Measurements from ENCODE around the gene ILDR1.
"Not testable (repeated sequence)": the region's sequence is repeated elsewhere in the genome, so short reads cannot be mapped to it uniquely, and the experiment has no call there.

The ILDR1 gene

GRCh38 chr3:121957674-121958415, 64.2 kb downstream of the ILDR1 start:
- Histone ChIP-seq H3K36me3 (ENCODE audit: control insufficient read depth, insufficient read depth, low read length) (no peaks in the 10 kb centered on the region), H3K4me1 (ENCODE audit: control insufficient read depth, insufficient read depth, low read length) (no peaks in the 10 kb centered on the region), H3K4me3 (ENCODE audit: low read length) (no peak overlapping the region), H3K27ac (ENCODE audit: low read depth, low read length) (no peak overlapping the region), H3K9ac (ENCODE audit: low read length) (no peak overlapping the region), H3K27me3 (ENCODE audit: control insufficient read depth, insufficient read depth, low read length) (no peaks in the 10 kb centered on the region)

GRCh38 chr3:121956363-121956762, 65.7 kb downstream of the ILDR1 start:
- Histone ChIP-seq H3K4me1 (ENCODE audit: control insufficient read depth, insufficient read depth, low read length) (no peaks in the 10 kb centered on the region), H3K27ac (ENCODE audit: low read depth, low read length) (no peak overlapping the region), H3K9ac (ENCODE audit: low read length) (no peak overlapping the region), H3K36me3 (ENCODE audit: control insufficient read depth, insufficient read depth, low read length) (no peaks in the 10 kb centered on the region), H3K27me3 (ENCODE audit: control insufficient read depth, insufficient read depth, low read length) (no peaks in the 10 kb centered on the region), H3K4me3 (ENCODE audit: low read length) (no peak overlapping the region)

GRCh38 chr3:121951291-121951919, 70.6 kb downstream of the ILDR1 start:
- Histone ChIP-seq H3K4me1 (ENCODE audit: control insufficient read depth, insufficient read depth, low read length) (no peaks in the 10 kb centered on the region), H3K4me3 (ENCODE audit: low read length) (no peak overlapping the region), H3K36me3 (ENCODE audit: control insufficient read depth, insufficient read depth, low read length) (no peaks in the 10 kb centered on the region), H3K9ac (ENCODE audit: low read length) (no peak overlapping the region), H3K27me3 (ENCODE audit: control insufficient read depth, insufficient read depth, low read length) (no peaks in the 10 kb centered on the region), H3K27ac (ENCODE audit: low read depth, low read length) (no peak overlapping the region)

GRCh38 chr3:121948641-121949040, 73.4 kb downstream of the ILDR1 start:
- Histone ChIP-seq H3K27ac (ENCODE audit: low read depth, low read length) (no peak overlapping the region), H3K4me1 (ENCODE audit: control insufficient read depth, insufficient read depth, low read length) (no peaks in the 10 kb centered on the region), H3K4me3 (ENCODE audit: low read length) (no peak overlapping the region), H3K36me3 (ENCODE audit: control insufficient read depth, insufficient read depth, low read length) (no peaks in the 10 kb centered on the region), H3K27me3 (ENCODE audit: control insufficient read depth, insufficient read depth, low read length) (no peaks in the 10 kb centered on the region), H3K9ac (ENCODE audit: low read length) (no peak overlapping the region)

GRCh38 chr3:121943431-121943830, 78.6 kb downstream of the ILDR1 start:
- no peaks in the 10 kb centered on the region for H3K4me1 ChIP-seq (ENCODE audit: control insufficient read depth, insufficient read depth, low read length)
- H3K27ac ChIP-seq (ENCODE audit: low read depth, low read length) = no peak overlapping the region
- no peak overlapping the region for H3K4me3 ChIP-seq (ENCODE audit: low read length)
- no peaks in the 10 kb centered on the region for H3K27me3 ChIP-seq (ENCODE audit: control insufficient read depth, insufficient read depth, low read length)
- no peaks in the 10 kb centered on the region for H3K36me3 ChIP-seq (ENCODE audit: control insufficient read depth, insufficient read depth, low read length)
- H3K9ac ChIP-seq (ENCODE audit: low read length) = no peak overlapping the region

- no peaks in the 10 kb centered on the region for H3K36me3 ChIP-seq (ENCODE audit: control insufficient read depth, insufficient read depth, low read length)
- H3K27me3 ChIP-seq (ENCODE audit: control insufficient read depth, insufficient read depth, low read length) = no peaks in the 10 kb centered on the region
- no peaks in the 10 kb centered on the region for H3K4me1 ChIP-seq (ENCODE audit: control insufficient read depth, insufficient read depth, low read length)
- H3K27ac ChIP-seq (ENCODE audit: low read depth, low read length) = no peak overlapping the region
- H3K4me3 ChIP-seq (ENCODE audit: low read length) = no peak overlapping the region
- no peak overlapping the region for H3K9ac ChIP-seq (ENCODE audit: low read length)
Observed at GRCh38 chr3:121942116-121942786, 79.8 kb downstream of the ILDR1 start.

- Histone ChIP-seq H3K4me3 (ENCODE audit: low read length) (no peak overlapping the region), H3K36me3 (ENCODE audit: control insufficient read depth, insufficient read depth, low read length) (no peaks in the 10 kb centered on the region), H3K4me1 (ENCODE audit: control insufficient read depth, insufficient read depth, low read length) (no peaks in the 10 kb centered on the region), H3K27ac (ENCODE audit: low read depth, low read length) (no peak overlapping the region), H3K27me3 (ENCODE audit: control insufficient read depth, insufficient read depth, low read length) (no peaks in the 10 kb centered on the region), H3K9ac (ENCODE audit: low read length) (no peak overlapping the region)
Observed at GRCh38 chr3:121941592-121941991, 80.5 kb downstream of the ILDR1 start.

GRCh38 chr3:121938141-121938855, 83.7 kb downstream of the ILDR1 start:
- H3K36me3 ChIP-seq (ENCODE audit: control insufficient read depth, insufficient read depth, low read length); H3K9ac ChIP-seq (ENCODE audit: low read length); H3K4me3 ChIP-seq (ENCODE audit: low read length); H3K4me1 ChIP-seq (ENCODE audit: control insufficient read depth, insufficient read depth, low read length); H3K27me3 ChIP-seq (ENCODE audit: control insufficient read depth, insufficient read depth, low read length); H3K27ac ChIP-seq (ENCODE audit: low read depth, low read length): not testable (repeated sequence)

Data from rectal smooth muscle tissue (tissue), 1 donor.